Measurements from ENCODE around the gene BRD3OS.

DNA sequence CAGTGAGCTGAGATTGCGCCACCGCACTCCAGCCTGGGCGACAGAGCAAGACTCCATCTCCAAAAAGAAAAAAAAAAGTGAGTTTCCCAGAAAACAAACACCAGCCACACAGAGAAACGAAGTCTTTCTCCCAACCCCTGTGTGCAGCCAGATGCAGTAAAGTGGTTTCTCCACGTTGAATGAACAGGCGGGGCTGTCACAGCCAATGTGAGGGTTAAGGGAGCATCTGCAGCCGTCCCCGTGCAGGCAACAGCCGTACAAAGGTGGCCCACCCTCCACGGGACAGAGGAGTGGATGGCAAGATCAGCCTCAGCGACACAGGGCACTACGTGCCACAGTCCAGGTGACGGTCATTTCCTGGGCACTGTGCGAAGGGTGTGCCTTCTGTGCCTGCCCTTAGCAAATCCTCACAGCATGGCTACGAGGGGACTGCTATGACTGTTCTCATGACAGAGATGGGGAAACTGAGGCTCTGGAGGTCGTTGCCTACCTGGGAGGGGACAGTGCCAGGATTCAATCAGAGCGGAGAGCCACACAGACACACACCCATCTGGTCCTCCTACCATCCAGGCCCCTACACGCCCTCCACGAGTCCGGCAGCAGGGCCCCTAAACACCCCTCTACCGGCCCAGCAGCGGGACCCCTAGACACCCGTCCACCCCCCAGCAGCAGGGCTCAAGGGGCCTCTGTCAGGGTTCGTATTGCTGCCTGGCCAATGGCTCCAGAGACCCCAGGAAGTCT is 35.5 kb upstream of the BRD3OS start:
- TF ChIP-seq, protein P1, sequence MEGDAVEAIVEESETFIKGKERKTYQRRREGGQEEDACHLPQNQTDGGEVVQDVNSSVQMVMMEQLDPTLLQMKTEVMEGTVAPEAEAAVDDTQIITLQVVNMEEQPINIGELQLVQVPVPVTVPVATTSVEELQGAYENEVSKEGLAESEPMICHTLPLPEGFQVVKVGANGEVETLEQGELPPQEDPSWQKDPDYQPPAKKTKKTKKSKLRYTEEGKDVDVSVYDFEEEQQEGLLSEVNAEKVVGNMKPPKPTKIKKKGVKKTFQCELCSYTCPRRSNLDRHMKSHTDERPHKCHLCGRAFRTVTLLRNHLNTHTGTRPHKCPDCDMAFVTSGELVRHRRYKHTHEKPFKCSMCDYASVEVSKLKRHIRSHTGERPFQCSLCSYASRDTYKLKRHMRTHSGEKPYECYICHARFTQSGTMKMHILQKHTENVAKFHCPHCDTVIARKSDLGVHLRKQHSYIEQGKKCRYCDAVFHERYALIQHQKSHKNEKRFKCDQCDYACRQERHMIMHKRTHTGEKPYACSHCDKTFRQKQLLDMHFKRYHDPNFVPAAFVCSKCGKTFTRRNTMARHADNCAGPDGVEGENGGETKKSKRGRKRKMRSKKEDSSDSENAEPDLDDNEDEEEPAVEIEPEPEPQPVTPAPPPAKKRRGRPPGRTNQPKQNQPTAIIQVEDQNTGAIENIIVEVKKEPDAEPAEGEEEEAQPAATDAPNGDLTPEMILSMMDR (IDR thresholded peaks at IDR 0.05; ENCODE audit: low read depth, low read length): no peak
- TF ChIP-seq EZH2phosphoT487 (IDR thresholded peaks at IDR 0.05; ENCODE audit: low read depth): no peak

All from OCI-LY3 (cell line).